ENCODE results near the gene EPHA4.

GRCh38 chr2:221468317-221468716 lies 103.8 kb downstream of the EPHA4 start:
- TF ChIP-seq CTCF (optimal IDR thresholded peaks at IDR 0.05 in 1 of 3, IDR thresholded peaks at IDR 0.05 in 1 of 3, conservative IDR thresholded peaks at IDR 0.05 in 1 of 3; ENCODE audit: extremely low read depth in 1 of 3, insufficient read depth in 2 of 3, low read length in 3 of 3) (no peak), EZH2 (IDR thresholded peaks at IDR 0.05; ENCODE audit: low read length) (no peak)

Measured in keratinocyte (primary cell).